ENCODE results near the gene ACOX1.
A peak's percentile ranks its signal among the peaks of the same experiment; 100 is the strongest.
"Not testable (repeated sequence)": the region's sequence is repeated elsewhere in the genome, so short reads cannot be mapped to it uniquely, and the experiment has no call there.

ACOX1 gene

GRCh38 chr17:75980188-75981018 lies 1.4 kb upstream of the ACOX1 start:
- DNase-seq: no peak

- DNase-seq: no peak
Observed at GRCh38 chr17:75979705-75980187, 780 bp upstream of the ACOX1 start.

GRCh38 chr17:75976175-75976848 lies 2.7 kb downstream of the ACOX1 start:
- DNase-seq: no peak

GRCh38 chr17:75975757-75976174 lies 3.2 kb downstream of the ACOX1 start:
- DNase-seq: no peak

GRCh38 chr17:75975187-75975586 lies 3.8 kb downstream of the ACOX1 start:
- not testable (repeated sequence) for DNase-seq

GRCh38 chr17:75970626-75971025 lies 8.3 kb downstream of the ACOX1 start:
- no peak for DNase-seq

GRCh38 chr17:75970011-75970523 lies 8.9 kb downstream of the ACOX1 start:
- DNase-seq: peak; percentile 62

- not testable (repeated sequence) for DNase-seq
Observed at GRCh38 chr17:75969044-75969443, 9.9 kb downstream of the ACOX1 start.

GRCh38 chr17:75965468-75965867 lies 13.5 kb downstream of the ACOX1 start:
- DNase-seq: no peak

GRCh38 chr17:75959839-75960511 lies 19.0 kb downstream of the ACOX1 start:
- DNase-seq: no peak

GRCh38 chr17:75959051-75959838 lies 19.7 kb downstream of the ACOX1 start:
- DNase-seq: no peak

- DNase-seq: no peak
Observed at GRCh38 chr17:75950855-75951554, 28.0 kb downstream of the ACOX1 start.

- no peak for DNase-seq
Observed at GRCh38 chr17:75950421-75950820, 28.5 kb downstream of the ACOX1 start.

- DNase-seq: no peak
Observed at GRCh38 chr17:75945211-75945610, 33.8 kb downstream of the ACOX1 start.

- DNase-seq: no peak
Observed at GRCh38 chr17:75943491-75943890, 35.5 kb downstream of the ACOX1 start.

- no peak for DNase-seq
Observed at GRCh38 chr17:75942473-75942872, 36.5 kb downstream of the ACOX1 start.

GRCh38 chr17:75941442-75941819 lies 37.5 kb downstream of the ACOX1 start:
- DNase-seq: no peak

GRCh38 chr17:75940727-75941441 lies 38.1 kb downstream of the ACOX1 start, which contains the start of gene FBF1:
Gene FBF1, minus strand, starts transcription at chr17:75941042. Its CDS starts 2,893 bp downstream, at chr17:75938149.
- peak; percentile 89 for DNase-seq

- DNase-seq: no peak
Observed at GRCh38 chr17:75937652-75938051, 41.3 kb downstream of the ACOX1 start.

GRCh38 chr17:75933808-75934207 lies 45.2 kb downstream of the ACOX1 start:
- DNase-seq: no peak

- DNase-seq: no peak
Observed at GRCh38 chr17:75932852-75933251, 46.1 kb downstream of the ACOX1 start.
